Motor neuron (in vitro differentiated cells): Measurements from ENCODE around the gene MAML3. TPM values are rescaled to one million over a fixed set of nuclear protein-coding genes. Genes with fewer than 3 reads are reported as not detected.

ENCODE experiments used
- ATAC-seq, 8 experiments: fragments of 200-7000 bp; cut with Tn5 transposase; replicated peaks in 6 of 8; 2 replicates each; pipeline ENCODE4 v1.8.0; 2021; ENCODE audit warnings: mild to moderate bottlenecking in 8 of 8, moderate library complexity in 8 of 8
- H3K27ac ChIP-seq, 2 donors: fragments of 250-450 bp; sonication (Bioruptor Pico); 2 replicates each; pipeline ENCODE4 v1.9.0; 2021; ENCODE audit warnings: antibody characterized with exemption in 2 of 2, mild to moderate bottlenecking in 2 of 2, moderate library complexity in 1 of 2
- H3K4me1 ChIP-seq, 2 donors: fragments of 250-450 bp; sonication (Bioruptor Pico); replicated peaks in 1 of 2; 2 replicates each; pipeline ENCODE4 v1.6.1; 2021; ENCODE audit warnings: antibody characterized with exemption in 2 of 2, mild to moderate bottlenecking in 2 of 2, moderate library complexity in 1 of 2
- H3K4me3 ChIP-seq, 5 donors: fragments of 250-450 bp; sonication (Bioruptor Pico); 2 replicates each; pipeline ENCODE4 v1.9.0; 2021; ENCODE audit warnings: antibody characterized with exemption in 5 of 5, mild to moderate bottlenecking in 5 of 5, moderate library complexity in 4 of 5
- WGBS, 10 experiments: fragments of 450-650 bp; shearing (Covaris generic); methylation state at CpG; one replicate each; pipeline ENCODE4 v1.0.0; 2022; 5-methylcytosine and 5-hydroxymethylcytosine counted together
- in situ Hi-C, 9 experiments: fragments of 400-800 bp; cut with MboI; loops; one replicate each; pipeline ENCODE4 v1.15.0; 2021; ENCODE audit warnings: low sequenced_read_pairs in 9 of 9, low pct_unique_long_range_greater_than_20kb in 2 of 9; ENCODE audit not compliant: unreplicated experiment in 9 of 9
- total RNA-seq, 8 experiments: library from RNA; unstranded; fragments of 300-600 nt; gene quantifications; 2 replicates each; pipeline versions ENCODE4 v1.2.3 to v1.2.4, GENCODE V29; 2022

The MAML3 gene
- total RNA-seq, 8 experiments from 2014 or later: 1.7 to 24.0 (median 12.9) TPM

DNA sequence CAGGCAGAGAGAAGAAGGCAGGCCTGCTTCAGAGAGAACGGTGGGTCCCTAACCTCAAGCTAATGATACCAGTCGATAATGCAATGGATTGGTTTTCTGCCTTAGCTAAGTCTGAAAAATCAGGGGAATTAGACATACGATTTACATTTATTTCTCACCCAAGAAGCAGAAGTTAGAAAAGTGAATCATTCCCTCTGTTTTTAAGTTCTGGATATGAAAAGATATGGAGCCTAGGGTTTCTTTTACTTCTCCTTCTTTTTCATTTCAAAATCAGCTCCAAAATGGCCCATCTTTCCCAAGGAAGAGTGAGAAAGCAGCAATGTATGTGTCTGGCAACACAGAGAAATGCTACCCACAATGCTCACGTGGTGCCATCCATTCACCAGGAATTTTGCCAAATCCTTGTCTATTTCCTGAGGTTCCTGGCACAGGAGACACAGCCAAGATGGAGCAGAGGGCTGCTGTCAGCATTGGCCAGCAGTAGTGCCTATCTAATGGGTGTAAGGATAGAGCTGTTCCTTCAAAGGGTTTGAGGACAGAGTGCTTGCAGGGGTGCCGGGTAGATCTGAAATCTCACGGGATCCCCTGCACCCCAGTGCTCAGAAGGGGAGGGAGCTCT, 231.5 kb downstream of the MAML3 start:
- Histone ChIP-seq H3K4me1 (peaks cover 32 to 53% of the 10 kb centered on the region in 2 donors), H3K4me3 (no peak overlapping the region), H3K27ac (peak overlapping the region; percentile 79 to 91)
- in situ Hi-C loops: no loop called here
- peak in 2 of 8 experiments; percentile 3 to 10 for ATAC-seq
- 29 to 86% (median 75%) methylated on average over 1 to 4 of the region's 6 CpGs; no CpG with 5 or more reads in 1 of the 10 experiments for whole genome bisulfite sequencing, 10 experiments

DNA sequence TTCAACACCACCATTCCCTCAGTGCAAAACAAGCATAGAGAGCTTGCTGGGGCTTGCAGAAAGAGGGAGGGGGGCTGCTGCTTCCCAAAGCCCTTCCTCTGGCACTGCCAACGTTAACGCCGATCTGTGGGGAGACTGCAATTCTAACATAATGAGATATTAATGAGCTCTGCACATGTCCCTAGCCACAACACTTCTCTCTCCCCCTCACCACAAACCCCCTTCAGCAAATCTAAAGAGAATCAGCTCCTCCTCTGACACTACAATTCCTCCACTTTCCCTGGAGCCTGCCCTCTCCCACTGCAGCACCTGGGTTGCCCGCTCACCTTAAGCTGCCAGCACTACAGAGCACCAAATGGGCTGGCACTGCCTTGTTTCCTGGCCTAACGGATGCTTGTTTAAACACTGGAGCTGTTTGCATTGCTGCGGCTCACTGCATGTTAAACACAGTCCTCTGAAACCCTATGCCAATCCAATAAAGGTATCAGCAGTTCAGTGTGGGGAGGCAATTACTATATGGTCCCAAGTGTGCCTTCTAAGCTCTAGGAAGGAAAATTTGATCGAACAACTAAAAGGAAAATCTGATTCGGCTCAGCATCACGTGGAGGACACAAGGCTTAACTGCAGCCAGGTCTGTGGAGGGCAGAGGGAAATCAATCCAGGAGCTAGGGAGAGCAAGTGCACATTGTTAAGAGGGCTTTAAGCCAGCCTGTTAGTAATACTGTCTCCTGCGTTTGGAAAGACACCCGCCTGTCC, 232.4 kb downstream of the MAML3 start:
- peak in 5 of 8 experiments; percentile 75 to 87 (median 76) for ATAC-seq
- WGBS, 10 experiments: 26 to 73% (median 47%) methylated on average over 1 to 10 of the region's 11 CpGs; no CpG with 5 or more reads in 2 of the 10 experiments
- in situ Hi-C loops: no loop called here
- Histone ChIP-seq H3K4me3 (peak overlapping the region in 1 of 5 donors; percentile 3), H3K4me1 (peaks cover 32 to 53% of the 10 kb centered on the region in 2 donors), H3K27ac (peak overlapping the region; percentile 79 to 91)

GRCh38 chr4:139920486-139921002, 233.4 kb downstream of the MAML3 start:
- peak in 5 of 8 experiments; percentile 4 to 50 (median 38) for ATAC-seq
- H3K27ac ChIP-seq: peak overlapping the region; percentile 79 to 91
- peaks cover 32 to 55% of the 10 kb centered on the region in 2 donors for H3K4me1 ChIP-seq
- H3K4me3 ChIP-seq: no peak overlapping the region
- WGBS, 10 experiments: 20 to 100% (median 87%) methylated on average over 1 to 2 of the region's 3 CpGs; no CpG with 5 or more reads in 6 of the 10 experiments
- in situ Hi-C loops: no loop called here

DNA sequence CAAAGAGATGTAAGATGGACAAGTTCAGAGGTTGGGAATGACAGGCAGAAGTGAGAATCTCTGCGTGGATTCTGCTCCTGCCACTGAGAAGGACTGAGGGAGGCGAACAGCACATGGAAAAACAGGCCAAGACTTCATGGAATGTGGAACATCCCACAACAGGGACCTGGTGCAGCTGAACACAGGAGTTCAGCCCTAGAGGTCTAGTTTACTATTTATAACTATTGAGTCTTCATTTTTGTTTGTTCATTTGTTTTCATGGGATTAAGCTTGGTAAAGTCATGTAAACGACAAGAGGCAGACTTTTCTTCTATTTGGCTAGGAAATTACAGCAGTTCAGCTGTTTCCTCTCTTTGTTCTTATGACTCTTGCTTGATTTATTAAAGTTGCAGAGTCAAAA, 234.5 kb downstream of the MAML3 start:
- 17 to 89% (median 50%) methylated on average over 1 to 3 of the region's 3 CpGs; no CpG with 5 or more reads in 1 of the 10 experiments for WGBS, 10 experiments
- Histone ChIP-seq H3K4me1 (peaks cover 42 to 65% of the 10 kb centered on the region in 2 donors), H3K4me3 (no peak overlapping the region), H3K27ac (no peak overlapping the region)
- in situ Hi-C loops: no loop called here
- peak in 3 of 8 experiments; percentile 65 to 90 (median 68) for ATAC-seq

DNA sequence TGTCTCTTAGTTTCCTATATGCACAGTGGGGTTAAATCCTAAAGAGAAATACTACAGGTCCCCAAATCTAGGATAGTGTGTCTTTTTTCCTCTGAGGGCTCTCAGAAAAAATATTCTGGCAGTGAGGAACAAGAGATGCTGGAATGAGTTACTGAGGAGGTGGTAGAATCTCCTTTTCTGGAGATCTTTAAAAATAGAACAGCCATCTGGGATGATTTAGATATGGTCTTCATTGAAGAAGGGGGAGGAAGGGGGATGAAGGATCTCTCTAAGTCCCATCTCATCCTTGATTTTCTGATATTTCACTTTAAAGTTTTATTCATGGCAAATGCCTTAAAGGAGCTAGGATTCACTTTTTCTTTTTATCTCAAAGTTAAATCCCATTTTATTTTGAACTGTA, 235.0 kb downstream of the MAML3 start:
- Histone ChIP-seq H3K4me3 (no peak overlapping the region), H3K27ac (no peak overlapping the region), H3K4me1 (peaks cover 47 to 70% of the 10 kb centered on the region in 2 donors)
- ATAC-seq: peak in 2 of 8 experiments; percentile 15 to 22
- in situ Hi-C loops: no loop called here

DNA sequence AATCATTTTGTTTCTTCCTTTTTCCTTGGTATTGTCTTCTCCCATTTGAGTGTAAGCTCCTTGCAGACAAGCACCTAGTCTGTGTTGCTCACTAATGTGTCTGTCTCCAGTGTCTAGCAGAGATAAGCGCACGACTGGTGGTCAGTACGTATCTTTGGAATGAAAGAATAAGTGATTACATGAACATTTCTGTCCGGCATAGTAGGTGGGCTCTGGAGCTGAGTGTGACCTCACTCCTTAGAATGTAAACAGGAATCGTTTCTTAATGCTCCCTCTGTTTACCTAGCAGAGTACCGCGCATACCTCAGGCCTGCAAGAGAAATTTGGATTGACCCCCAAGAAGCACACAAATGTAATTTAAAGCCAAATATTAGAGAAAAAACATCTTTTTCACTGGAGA, 235.4 kb downstream of the MAML3 start:
- WGBS, 10 experiments: 77 to 100% (median 95%) methylated on average over 4 to 7 of the region's 7 CpGs
- H3K4me1 ChIP-seq: peaks cover 51 to 73% of the 10 kb centered on the region in 2 donors
- in situ Hi-C loops: no loop called here
- H3K4me3 ChIP-seq: no peak overlapping the region
- ATAC-seq: no peak
- no peak overlapping the region for H3K27ac ChIP-seq

DNA sequence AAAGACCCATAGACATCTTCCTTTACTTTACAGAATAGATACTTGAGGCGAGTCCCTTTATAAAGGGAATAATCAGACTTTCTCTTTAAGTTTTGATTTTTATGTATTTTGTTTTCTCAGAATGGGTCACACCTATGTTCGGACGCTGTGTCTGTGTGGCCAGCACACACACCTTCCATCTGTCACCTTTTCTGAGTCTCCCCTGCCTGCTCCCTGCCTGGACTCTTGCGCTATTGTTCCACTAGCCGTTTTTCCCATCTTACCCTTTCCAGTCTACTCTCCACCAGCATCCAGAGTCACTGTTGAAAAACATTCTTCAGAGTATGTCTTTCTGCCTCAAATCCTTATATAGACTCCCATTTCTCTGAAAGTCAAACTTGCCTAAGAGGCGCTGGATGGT, 236.1 kb downstream of the MAML3 start:
- in situ Hi-C loops: no loop called here
- Histone ChIP-seq H3K27ac (no peak overlapping the region), H3K4me1 (peaks cover 52 to 72% of the 10 kb centered on the region in 2 donors), H3K4me3 (no peak overlapping the region)
- 90 to 100% (median 100%) methylated on average over 2 to 6 of the region's 6 CpGs; no CpG with 5 or more reads in 1 of the 10 experiments for WGBS, 10 experiments
- no peak for ATAC-seq

- peaks cover 35 to 63% of the 10 kb centered on the region in 2 donors for H3K4me1 ChIP-seq
- in situ Hi-C loops: no loop called here
- no peak overlapping the region for H3K27ac ChIP-seq
- no peak overlapping the region for H3K4me3 ChIP-seq
- 20 to 100% (median 62%) methylated on average over 1 of the region's 1 CpG; no CpG with 5 or more reads in 6 of the 10 experiments for WGBS, 10 experiments
- no peak for ATAC-seq
Measured at GRCh38 chr4:139916041-139916440, 237.9 kb downstream of the MAML3 start.

DNA sequence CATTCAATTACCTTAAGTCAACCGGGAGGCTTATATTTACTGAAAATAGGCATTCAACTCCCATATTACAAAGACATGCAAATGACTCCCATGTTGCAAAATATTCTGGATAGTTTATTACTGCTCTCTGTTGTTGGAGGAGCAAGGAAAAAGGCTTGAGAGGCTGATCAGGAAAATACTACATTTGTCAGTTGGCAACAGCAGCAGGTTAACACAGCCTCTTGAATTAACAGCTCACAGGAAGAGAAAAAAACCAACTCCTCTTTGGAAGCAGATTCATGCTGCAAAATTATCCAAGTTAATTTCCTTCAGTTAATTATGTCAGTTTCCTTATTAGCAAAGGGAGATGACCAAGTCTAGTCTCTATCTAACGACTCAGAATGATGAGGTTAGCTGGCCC, 238.9 kb downstream of the MAML3 start:
- in situ Hi-C loops: no loop called here
- ATAC-seq: peak in 2 of 8 experiments; percentile 18 to 42
- H3K27ac ChIP-seq: no peak overlapping the region
- peaks cover 25 to 53% of the 10 kb centered on the region in 2 donors for H3K4me1 ChIP-seq
- WGBS, 10 experiments: 0 to 80% (median 42%) methylated on average over 1 to 2 of the region's 2 CpGs; no CpG with 5 or more reads in 1 of the 10 experiments
- no peak overlapping the region for H3K4me3 ChIP-seq

- H3K4me3 ChIP-seq: no peak overlapping the region
- in situ Hi-C loops: no loop called here
- H3K27ac ChIP-seq: no peak overlapping the region
- WGBS, 10 experiments: 36 to 100% (median 82%) methylated on average over 1 to 4 of the region's 5 CpGs; no CpG with 5 or more reads in 1 of the 10 experiments
- peak in 4 of 8 experiments; percentile 15 to 80 (median 58) for ATAC-seq
- peaks cover 25 to 44% of the 10 kb centered on the region in 2 donors for H3K4me1 ChIP-seq
Measured at GRCh38 chr4:139913995-139914598, 239.9 kb downstream of the MAML3 start.

DNA sequence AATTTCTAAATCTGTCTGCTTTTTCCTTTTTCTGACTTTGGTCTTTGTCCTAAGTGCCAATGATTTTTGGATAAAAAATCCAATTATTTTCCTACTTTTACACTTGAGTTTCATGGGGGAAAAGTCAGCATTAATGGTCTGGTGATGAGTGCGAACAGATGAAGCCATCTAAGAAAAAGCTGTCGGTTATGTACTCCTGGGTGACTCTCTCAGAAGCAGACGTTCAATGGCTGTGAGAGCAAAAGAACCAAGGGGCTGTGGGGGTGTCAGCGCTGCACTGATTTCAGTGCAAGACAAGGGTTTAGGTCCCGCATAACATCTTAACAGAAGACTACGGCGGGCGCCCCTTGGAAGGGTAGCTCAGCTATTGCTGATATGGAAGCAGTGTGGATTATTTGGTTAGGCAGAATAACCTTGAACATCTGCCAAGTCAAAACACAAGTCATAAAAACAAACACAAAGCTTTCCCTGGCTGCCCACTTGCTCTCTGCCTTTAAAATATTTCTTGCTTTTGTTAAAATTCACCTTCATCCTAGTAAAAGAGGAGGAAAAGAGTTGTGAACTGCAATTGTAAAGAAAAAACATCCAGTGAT, 240.5 kb downstream of the MAML3 start:
- H3K27ac ChIP-seq: no peak overlapping the region
- 52 to 100% (median 85%) methylated on average over 1 to 8 of the region's 8 CpGs; no CpG with 5 or more reads in 2 of the 10 experiments for WGBS, 10 experiments
- ATAC-seq: peak in 1 of 8 experiments; percentile 27
- peaks cover 25 to 38% of the 10 kb centered on the region in 2 donors for H3K4me1 ChIP-seq
- in situ Hi-C loops: no loop called here
- no peak overlapping the region for H3K4me3 ChIP-seq

DNA sequence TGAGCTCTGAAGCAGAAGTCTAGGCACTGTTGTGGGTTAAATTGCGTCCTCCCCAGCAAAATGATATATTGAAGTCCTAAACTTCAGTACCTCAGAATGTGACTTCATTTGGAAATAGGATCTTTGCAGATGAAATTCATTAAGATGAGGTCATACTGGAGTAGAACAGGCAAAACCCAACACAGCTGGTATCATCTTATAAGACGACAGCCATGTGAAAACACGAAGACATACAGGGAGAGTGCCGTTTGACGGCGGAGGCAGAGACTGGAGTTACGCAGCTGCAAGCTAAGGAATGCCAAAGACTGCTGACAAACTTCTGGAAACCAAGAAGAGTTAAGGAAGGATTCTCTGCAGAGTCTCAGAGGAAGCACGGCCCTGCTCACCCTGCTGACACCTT, 241.5 kb downstream of the MAML3 start:
- peak in 2 of 8 experiments; percentile 32 to 52 for ATAC-seq
- in situ Hi-C loops: no loop called here
- WGBS, 10 experiments: 15 to 100% (median 80%) methylated on average over 1 to 8 of the region's 8 CpGs; no CpG with 5 or more reads in 1 of the 10 experiments
- H3K4me3 ChIP-seq: no peak overlapping the region
- peaks cover 25 to 38% of the 10 kb centered on the region in 2 donors for H3K4me1 ChIP-seq
- H3K27ac ChIP-seq: peak overlapping the region in 1 of 2 donors; percentile 27
